Ramos (cell line): ENCODE data around the gene TSHZ2.

ENCODE experiments used
- in situ Hi-C: fragments of 300-500 bp; cut with MboI; formaldehyde crosslinking; loops from one replicate; pipeline ENCODE4 v1.14.3; 2022; ENCODE audit warnings: low sequenced_read_pairs; ENCODE audit not compliant: unreplicated experiment

The TSHZ2 gene

GRCh38 chr20:52972190-52972937, at the start of gene TSHZ2:
Gene TSHZ2, plus strand, starts transcription at chr20:52972358. Its CDS starts 936 bp downstream, at chr20:52973294.
- in situ Hi-C loops, result no loop called here

GRCh38 chr20:52922436-52922835, 49.7 kb upstream of the TSHZ2 start:
- in situ Hi-C loops, result no loop called here

GRCh38 chr20:52923123-52923937, 48.8 kb upstream of the TSHZ2 start:
- in situ Hi-C loops, result no loop called here

- in situ Hi-C loops, result no loop called here
Measured at GRCh38 chr20:52924411-52925271, 47.5 kb upstream of the TSHZ2 start.

- in situ Hi-C loops, result no loop called here
Measured at GRCh38 chr20:52926505-52926904, 45.7 kb upstream of the TSHZ2 start.

GRCh38 chr20:52933867-52934266, 38.3 kb upstream of the TSHZ2 start:
- in situ Hi-C loops, result no loop called here

GRCh38 chr20:52936351-52937340, 35.5 kb upstream of the TSHZ2 start:
- in situ Hi-C loops, result no loop called here

- in situ Hi-C loops, result no loop called here
Measured at GRCh38 chr20:52937591-52938100, 34.5 kb upstream of the TSHZ2 start.

GRCh38 chr20:52939141-52939540, 33.0 kb upstream of the TSHZ2 start:
- in situ Hi-C loops, result no loop called here

GRCh38 chr20:52941808-52942207, 30.4 kb upstream of the TSHZ2 start:
- in situ Hi-C loops, result no loop called here

GRCh38 chr20:52943185-52943841, 28.8 kb upstream of the TSHZ2 start:
- in situ Hi-C loops, result no loop called here

GRCh38 chr20:52945268-52945667, 26.9 kb upstream of the TSHZ2 start:
- in situ Hi-C loops, result no loop called here

- in situ Hi-C loops, result no loop called here
Measured at GRCh38 chr20:52945862-52946522, 26.2 kb upstream of the TSHZ2 start.

GRCh38 chr20:52948491-52948890, 23.7 kb upstream of the TSHZ2 start:
- in situ Hi-C loops, result no loop called here

GRCh38 chr20:52953020-52953419, 19.1 kb upstream of the TSHZ2 start:
- in situ Hi-C loops, result no loop called here

- in situ Hi-C loops, result no loop called here
Measured at GRCh38 chr20:52954849-52955248, 17.3 kb upstream of the TSHZ2 start.

GRCh38 chr20:52958211-52958610, 13.9 kb upstream of the TSHZ2 start:
- in situ Hi-C loops, result no loop called here

- in situ Hi-C loops, result no loop called here
Measured at GRCh38 chr20:52959125-52959524, 13.0 kb upstream of the TSHZ2 start.
